ENCODE results near the gene YJU2.

GRCh38 chr19:4210166-4210731 lies 36.6 kb upstream of the YJU2 start:
- TF ChIP-seq, protein P1, sequence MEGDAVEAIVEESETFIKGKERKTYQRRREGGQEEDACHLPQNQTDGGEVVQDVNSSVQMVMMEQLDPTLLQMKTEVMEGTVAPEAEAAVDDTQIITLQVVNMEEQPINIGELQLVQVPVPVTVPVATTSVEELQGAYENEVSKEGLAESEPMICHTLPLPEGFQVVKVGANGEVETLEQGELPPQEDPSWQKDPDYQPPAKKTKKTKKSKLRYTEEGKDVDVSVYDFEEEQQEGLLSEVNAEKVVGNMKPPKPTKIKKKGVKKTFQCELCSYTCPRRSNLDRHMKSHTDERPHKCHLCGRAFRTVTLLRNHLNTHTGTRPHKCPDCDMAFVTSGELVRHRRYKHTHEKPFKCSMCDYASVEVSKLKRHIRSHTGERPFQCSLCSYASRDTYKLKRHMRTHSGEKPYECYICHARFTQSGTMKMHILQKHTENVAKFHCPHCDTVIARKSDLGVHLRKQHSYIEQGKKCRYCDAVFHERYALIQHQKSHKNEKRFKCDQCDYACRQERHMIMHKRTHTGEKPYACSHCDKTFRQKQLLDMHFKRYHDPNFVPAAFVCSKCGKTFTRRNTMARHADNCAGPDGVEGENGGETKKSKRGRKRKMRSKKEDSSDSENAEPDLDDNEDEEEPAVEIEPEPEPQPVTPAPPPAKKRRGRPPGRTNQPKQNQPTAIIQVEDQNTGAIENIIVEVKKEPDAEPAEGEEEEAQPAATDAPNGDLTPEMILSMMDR (IDR thresholded peaks at IDR 0.05) = no peak
- no peak for TF ChIP-seq POLR2A (IDR thresholded peaks at IDR 0.05)
